Body of pancreas (tissue), 4 donors: ENCODE data around the gene SFTPA2.
"Not testable (repeated sequence)": the region's sequence is repeated elsewhere in the genome, so short reads cannot be mapped to it uniquely, and the experiment has no call there.

Experiments
- POLR2A ChIP-seq, 3 donors: fragments of 450-650 bp; IDR thresholded peaks; one replicate each; pipeline ENCODE4 v1.6.1; 2016; ENCODE audit warnings: antibody characterized with exemption in 3 of 3, mild to moderate bottlenecking in 2 of 3
- TF ChIP-seq, protein P1 (sequence below), 7 experiments: fragments of 450-650 bp in 4 of 7; fragments of 200-600 bp in 3 of 7; sonication (generic) in 3 of 7; IDR thresholded peaks; one replicate each; pipeline ENCODE4 v1.5.1; 2016 to 2019; ENCODE audit warnings: antibody characterized with exemption in 7 of 7

- TF ChIP-seq, protein P1, sequence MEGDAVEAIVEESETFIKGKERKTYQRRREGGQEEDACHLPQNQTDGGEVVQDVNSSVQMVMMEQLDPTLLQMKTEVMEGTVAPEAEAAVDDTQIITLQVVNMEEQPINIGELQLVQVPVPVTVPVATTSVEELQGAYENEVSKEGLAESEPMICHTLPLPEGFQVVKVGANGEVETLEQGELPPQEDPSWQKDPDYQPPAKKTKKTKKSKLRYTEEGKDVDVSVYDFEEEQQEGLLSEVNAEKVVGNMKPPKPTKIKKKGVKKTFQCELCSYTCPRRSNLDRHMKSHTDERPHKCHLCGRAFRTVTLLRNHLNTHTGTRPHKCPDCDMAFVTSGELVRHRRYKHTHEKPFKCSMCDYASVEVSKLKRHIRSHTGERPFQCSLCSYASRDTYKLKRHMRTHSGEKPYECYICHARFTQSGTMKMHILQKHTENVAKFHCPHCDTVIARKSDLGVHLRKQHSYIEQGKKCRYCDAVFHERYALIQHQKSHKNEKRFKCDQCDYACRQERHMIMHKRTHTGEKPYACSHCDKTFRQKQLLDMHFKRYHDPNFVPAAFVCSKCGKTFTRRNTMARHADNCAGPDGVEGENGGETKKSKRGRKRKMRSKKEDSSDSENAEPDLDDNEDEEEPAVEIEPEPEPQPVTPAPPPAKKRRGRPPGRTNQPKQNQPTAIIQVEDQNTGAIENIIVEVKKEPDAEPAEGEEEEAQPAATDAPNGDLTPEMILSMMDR (IDR thresholded peaks at IDR 0.05): not testable (repeated sequence)
- not testable (repeated sequence) for TF ChIP-seq POLR2A (IDR thresholded peaks at IDR 0.05)
Measured at GRCh38 chr10:79556961-79557360, 3.2 kb downstream of the SFTPA2 start.
